ENCODE results near the gene RBM19. TPM values are rescaled to one million over a fixed set of nuclear protein-coding genes. Genes with fewer than 3 reads are reported as not detected.
A peak's percentile ranks its signal among the peaks of the same experiment; 100 is the strongest.

RBM19 gene
- total and polyA plus RNA-seq, 12 donors: 13.3 to 26.6 (median 16.2) TPM

- intact Hi-C loops (cut with DNase I): no loop called here
- no peaks in the 10 kb centered on the region for H3K4me1 ChIP-seq
- no peak for ATAC-seq
- peak in 2 of 9 donors; percentile 25 for TF ChIP-seq CTCF (IDR thresholded peaks at IDR 0.05)
- peaks cover 0 to 43% (median 0%) of the 10 kb centered on the region in 9 donors for H3K36me3 ChIP-seq
- H3K9me3 ChIP-seq: no peaks in the 10 kb centered on the region
- DNase-seq: no peak
- no peak overlapping the region for H3K4me3 ChIP-seq
- no peaks in the 10 kb centered on the region for H3K27me3 ChIP-seq
- no peak overlapping the region for H3K27ac ChIP-seq
- 81 to 89% methylated on average over 10 of the region's 10 CpGs for WGBS, 2 donors
Measured at GRCh38 chr12:113818833-113819232, 147.3 kb downstream of the RBM19 start.

GRCh38 chr12:113818283-113818682, 147.8 kb downstream of the RBM19 start:
- ATAC-seq (no peak), DNase-seq (no peak)
- Histone ChIP-seq H3K9me3 (no peaks in the 10 kb centered on the region), H3K27ac (no peak overlapping the region), H3K4me3 (no peak overlapping the region), H3K4me1 (no peaks in the 10 kb centered on the region), H3K27me3 (no peaks in the 10 kb centered on the region), H3K36me3 (peaks cover 0 to 43% (median 0%) of the 10 kb centered on the region in 9 donors)
- TF ChIP-seq CTCF (IDR thresholded peaks at IDR 0.05): no peak
- intact Hi-C loops (cut with DNase I): no loop called here
- 81 to 90% methylated on average over 4 of the region's 4 CpGs for WGBS, 2 donors

DNA sequence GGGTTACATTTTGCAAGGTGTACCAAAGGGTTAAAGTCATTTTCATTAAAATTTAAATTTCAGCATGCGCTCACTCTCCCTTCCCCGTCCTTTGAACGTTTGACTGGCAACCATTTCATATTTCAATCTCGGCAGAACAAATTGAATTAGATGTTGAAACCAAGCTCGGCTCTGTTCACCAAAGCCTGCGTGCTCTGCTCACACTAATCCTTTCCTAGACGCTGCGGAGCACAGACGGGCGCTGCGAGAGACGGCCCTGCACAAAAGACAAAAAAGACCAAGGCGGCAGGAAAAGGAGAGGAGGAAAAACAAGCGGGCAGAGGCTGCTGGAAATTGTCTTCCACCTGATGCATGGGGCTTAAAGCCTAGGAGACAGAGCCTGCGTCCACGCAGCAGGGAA, 149.3 kb downstream of the RBM19 start:
- Histone ChIP-seq H3K36me3 (peaks cover 0 to 29% (median 0%) of the 10 kb centered on the region in 9 donors), H3K9me3 (peaks cover 0 to 3% (median 0%) of the 10 kb centered on the region in 11 donors), H3K4me1 (no peaks in the 10 kb centered on the region), H3K27ac (no peak overlapping the region), H3K27me3 (no peaks in the 10 kb centered on the region), H3K4me3 (no peak overlapping the region)
- TF ChIP-seq CTCF (IDR thresholded peaks at IDR 0.05): no peak
- ATAC-seq: no peak
- 81 to 84% methylated on average over 16 of the region's 16 CpGs for WGBS, 2 donors
- DNase-seq: no peak
- intact Hi-C loops (cut with DNase I): no loop called here

DNA sequence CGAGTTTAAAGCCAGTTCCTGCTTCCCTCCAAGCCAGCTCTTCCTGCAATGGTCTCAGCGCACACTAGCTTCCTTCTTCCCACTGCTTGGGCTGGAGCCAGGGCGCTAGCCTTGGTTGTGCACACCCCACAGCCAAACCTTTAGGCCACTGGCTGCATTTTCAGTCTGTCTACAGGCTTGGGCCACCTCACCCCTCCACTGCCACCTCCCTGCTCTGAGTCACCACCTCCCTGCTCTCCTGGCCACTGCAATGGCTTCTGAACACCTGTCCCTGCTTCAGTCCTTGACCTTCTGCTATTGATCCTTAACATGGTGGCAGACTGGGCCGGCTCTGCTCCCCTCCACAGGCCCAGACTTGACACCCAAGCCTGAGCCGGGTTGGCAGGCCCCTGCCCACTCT, 151.1 kb downstream of the RBM19 start:
- H3K36me3 ChIP-seq: peaks cover 0 to 17% (median 0%) of the 10 kb centered on the region in 9 donors
- WGBS, 2 donors: 80 to 81% methylated on average over 5 of the region's 5 CpGs
- no peak overlapping the region for H3K4me3 ChIP-seq
- no peak for DNase-seq
- intact Hi-C loops (cut with DNase I): no loop called here
- no peaks in the 10 kb centered on the region for H3K27me3 ChIP-seq
- ATAC-seq: peak in 1 of 8 donors; percentile 37
- H3K27ac ChIP-seq: no peak overlapping the region
- no peak for TF ChIP-seq CTCF (IDR thresholded peaks at IDR 0.05)
- H3K4me1 ChIP-seq: no peaks in the 10 kb centered on the region
- peaks cover 0 to 12% (median 0%) of the 10 kb centered on the region in 11 donors for H3K9me3 ChIP-seq

All from heart right ventricle (tissue), 16 donors.